Calu3 (cell line): ENCODE data around the gene CACNA1C. TPM values are rescaled to one million over a fixed set of nuclear protein-coding genes. Genes with fewer than 3 reads are reported as not detected.
"Not testable (repeated sequence)": the region's sequence is repeated elsewhere in the genome, so short reads cannot be mapped to it uniquely, and the experiment has no call there.

Experiments
- BruUV-seq: library from RNA; stranded (reverse); fragments of 400-500 nt; replicated peaks from 2 replicates; lab custom pipeline; 2021; lab: Mats Ljungman, UMichigan
- CTCF ChIA-PET: fragments of 300-600 bp; sonication (Branson Sonifier 250); formaldehyde crosslinking; loops from one replicate; lab custom pipeline; 2022; ENCODE audit warnings: antibody characterized with exemption; lab: Charles Lee
- DNase-seq: peaks from one replicate; pipeline ENCODE4 v3.0.0; 2022
- H3K27ac Mint-ChIP-seq: one replicate; pipeline ENCODE4 v1.8.0; 2022; ENCODE audit warnings: mixed read lengths; ENCODE audit not compliant: unreplicated experiment
- H3K27me3 Mint-ChIP-seq: one replicate; pipeline ENCODE4 v1.8.0; 2022; ENCODE audit warnings: mixed read lengths; ENCODE audit not compliant: unreplicated experiment
- H3K36me3 Mint-ChIP-seq: one replicate; pipeline ENCODE4 v1.8.0; 2022; ENCODE audit warnings: mild to moderate bottlenecking, moderate library complexity, mixed read lengths; ENCODE audit not compliant: insufficient read depth, unreplicated experiment
- H3K4me1 Mint-ChIP-seq: one replicate; pipeline ENCODE4 v1.8.0; 2022; ENCODE audit warnings: mild to moderate bottlenecking, low read depth, mixed read lengths; ENCODE audit not compliant: unreplicated experiment
- H3K4me3 Mint-ChIP-seq: one replicate; pipeline ENCODE4 v1.8.0; 2022; ENCODE audit warnings: mild to moderate bottlenecking, low read depth, moderate library complexity, mixed read lengths; ENCODE audit not compliant: unreplicated experiment
- H3K9me3 Mint-ChIP-seq: one replicate; pipeline ENCODE4 v1.8.0; 2022; ENCODE audit warnings: low read depth, mixed read lengths; ENCODE audit not compliant: unreplicated experiment
- intact Hi-C: fragments of 100-400 bp; cut with micrococcal nuclease; formaldehyde crosslinking; loops from one replicate; pipeline ENCODE4 v1.10.0; 2022; ENCODE audit not compliant: unreplicated experiment
- total RNA-seq: library from RNA; stranded (reverse); gene quantifications from 2 replicates; pipeline ENCODE4 v1.2.3, GENCODE V29; 2022
- TF ChIP-seq, protein P1 (sequence below): fragments of 200-600 bp; IDR thresholded peaks from one replicate; pipeline ENCODE4 v1.8.0; 2022; ENCODE audit warnings: antibody characterized with exemption; ENCODE audit not compliant: unreplicated experiment

Gene CACNA1C
- total RNA-seq, 1 experiment from 2014 or later: not detected

DNA sequence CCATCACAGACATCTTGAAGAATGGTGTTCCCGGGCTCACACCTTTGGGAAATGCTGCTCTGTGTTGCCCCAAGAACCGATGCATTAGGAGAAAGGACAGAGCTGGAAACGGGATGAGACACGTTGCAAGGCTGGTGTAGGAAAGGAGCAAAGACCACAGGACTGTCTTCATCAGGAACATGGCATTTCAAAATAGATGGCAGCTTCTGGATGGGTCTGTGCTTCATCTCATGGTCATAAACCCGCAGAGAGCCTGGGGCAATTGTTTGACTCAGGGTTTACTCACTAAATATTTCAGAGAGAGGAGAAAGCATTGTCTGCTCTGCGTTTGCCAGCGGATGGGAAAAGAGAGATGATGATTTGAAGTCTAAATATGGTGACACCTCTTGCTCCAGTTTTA is 76.3 kb downstream of the CACNA1C start:
- Mint-ChIP-seq H3K27ac (no peak overlapping the region), H3K27me3 (peaks cover 55% of the 10 kb centered on the region), H3K4me1 (no peaks in the 10 kb centered on the region), H3K36me3 (no peaks in the 10 kb centered on the region), H3K4me3 (no peak overlapping the region), H3K9me3 (no peaks in the 10 kb centered on the region)
- TF ChIP-seq, protein P1, sequence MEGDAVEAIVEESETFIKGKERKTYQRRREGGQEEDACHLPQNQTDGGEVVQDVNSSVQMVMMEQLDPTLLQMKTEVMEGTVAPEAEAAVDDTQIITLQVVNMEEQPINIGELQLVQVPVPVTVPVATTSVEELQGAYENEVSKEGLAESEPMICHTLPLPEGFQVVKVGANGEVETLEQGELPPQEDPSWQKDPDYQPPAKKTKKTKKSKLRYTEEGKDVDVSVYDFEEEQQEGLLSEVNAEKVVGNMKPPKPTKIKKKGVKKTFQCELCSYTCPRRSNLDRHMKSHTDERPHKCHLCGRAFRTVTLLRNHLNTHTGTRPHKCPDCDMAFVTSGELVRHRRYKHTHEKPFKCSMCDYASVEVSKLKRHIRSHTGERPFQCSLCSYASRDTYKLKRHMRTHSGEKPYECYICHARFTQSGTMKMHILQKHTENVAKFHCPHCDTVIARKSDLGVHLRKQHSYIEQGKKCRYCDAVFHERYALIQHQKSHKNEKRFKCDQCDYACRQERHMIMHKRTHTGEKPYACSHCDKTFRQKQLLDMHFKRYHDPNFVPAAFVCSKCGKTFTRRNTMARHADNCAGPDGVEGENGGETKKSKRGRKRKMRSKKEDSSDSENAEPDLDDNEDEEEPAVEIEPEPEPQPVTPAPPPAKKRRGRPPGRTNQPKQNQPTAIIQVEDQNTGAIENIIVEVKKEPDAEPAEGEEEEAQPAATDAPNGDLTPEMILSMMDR: no peak
- no peak for DNase-seq
- CTCF ChIA-PET: interaction anchor here (0.7 kb wide), 1 partner anchor 9 kb away, joined by 3 read pairs; no protein-coding TSS in a partner anchor
- intact Hi-C loops: no loop called here
- BruUV-seq: no TSS peak

DNA sequence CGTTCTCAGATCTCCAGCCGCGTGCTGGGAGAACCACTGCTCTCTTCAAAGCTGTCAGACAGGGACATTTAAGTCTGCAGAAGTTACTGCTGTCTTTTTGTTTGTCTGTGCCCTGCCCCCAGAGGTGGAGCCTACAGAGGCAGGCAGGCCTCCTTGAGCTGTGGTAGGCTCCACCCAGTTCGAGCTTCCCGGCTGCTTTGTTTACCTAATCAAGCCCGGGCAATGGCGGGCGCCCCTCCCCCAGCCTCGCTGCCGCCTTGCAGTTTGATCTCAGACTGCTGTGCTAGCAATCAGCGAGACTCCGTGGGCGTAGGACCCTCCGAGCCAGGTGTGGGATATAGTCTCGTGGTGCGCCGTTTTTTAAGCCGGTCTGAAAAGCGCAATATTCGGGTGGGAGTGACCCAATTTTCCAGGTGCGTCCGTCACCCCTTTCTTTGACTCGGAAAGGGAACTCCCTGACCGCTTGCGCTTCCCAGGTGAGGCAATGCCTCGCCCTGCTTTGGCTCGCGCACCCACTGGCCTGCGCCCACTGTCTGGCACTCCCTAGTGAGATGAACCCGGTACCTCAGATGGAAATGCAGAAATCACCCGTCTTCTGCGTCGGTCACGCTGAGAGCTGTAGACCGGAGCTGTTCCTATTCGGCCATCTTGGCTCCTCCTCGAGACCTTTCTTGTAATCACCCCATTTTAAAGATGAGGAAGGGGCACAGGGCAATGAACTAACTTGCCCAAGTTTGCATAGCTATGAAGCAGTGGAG is 83.1 kb downstream of the CACNA1C start:
- BruUV-seq, H3K4me1 Mint-ChIP-seq, H3K9me3 Mint-ChIP-seq, H3K36me3 Mint-ChIP-seq, DNase-seq, CTCF ChIA-PET, intact Hi-C loops: not testable (repeated sequence)
- Mint-ChIP-seq H3K27ac (peak overlapping the region; percentile 30), H3K27me3 (peaks cover 21% of the 10 kb centered on the region), H3K4me3 (peak overlapping the region; percentile 56)

DNA sequence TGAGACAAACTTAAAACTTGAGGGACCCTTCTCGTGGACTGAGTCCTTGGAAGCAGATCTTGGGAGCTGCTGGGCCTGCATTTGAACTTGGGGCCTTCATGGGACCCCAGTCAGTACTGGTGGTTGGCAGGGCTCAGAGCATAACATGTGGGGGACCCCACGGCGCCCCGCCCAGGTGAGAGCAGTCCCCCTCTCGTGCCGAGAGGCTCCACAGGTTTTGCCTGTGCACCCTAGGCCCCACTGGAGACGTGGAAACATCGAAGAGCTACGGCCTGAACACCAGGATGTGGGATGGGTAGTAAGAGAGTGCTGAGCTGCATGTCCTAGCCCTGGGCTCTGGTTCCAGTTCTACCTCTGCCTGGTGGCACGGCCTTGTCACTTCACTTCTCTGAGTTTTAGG is 84.1 kb downstream of the CACNA1C start:
- Mint-ChIP-seq H3K27ac (no peak overlapping the region), H3K27me3 (peaks cover 27% of the 10 kb centered on the region), H3K36me3 (no peaks in the 10 kb centered on the region), H3K4me1 (no peaks in the 10 kb centered on the region), H3K4me3 (no peak overlapping the region), H3K9me3 (no peaks in the 10 kb centered on the region)
- TF ChIP-seq, protein P1: no peak
- intact Hi-C loops: no loop called here
- no TSS peak for BruUV-seq
- no peak for DNase-seq
- CTCF ChIA-PET: no interaction called here

DNA sequence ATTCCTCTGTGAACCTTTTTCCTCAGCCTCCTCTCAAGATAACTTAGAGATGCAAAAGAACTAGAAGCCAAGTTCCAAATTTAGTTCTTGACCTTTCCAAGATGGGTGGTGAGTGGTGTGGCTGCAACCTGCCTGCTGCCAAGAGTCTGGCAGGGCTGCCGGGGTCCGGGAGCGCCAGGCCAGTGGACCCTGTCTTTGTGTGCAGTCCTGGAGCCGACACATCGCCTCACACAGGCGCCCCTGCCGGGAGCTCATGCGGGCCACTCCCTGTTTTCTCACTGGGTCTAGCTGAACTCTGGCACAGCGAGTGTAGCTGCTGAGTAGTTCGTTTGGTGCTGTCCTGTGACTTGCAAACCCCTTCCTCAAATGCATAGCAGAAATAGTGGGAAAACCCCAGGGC is 84.9 kb downstream of the CACNA1C start:
- TF ChIP-seq, protein P1: no peak
- Mint-ChIP-seq H3K9me3 (no peaks in the 10 kb centered on the region), H3K36me3 (no peaks in the 10 kb centered on the region), H3K4me3 (no peak overlapping the region), H3K4me1 (no peaks in the 10 kb centered on the region), H3K27ac (no peak overlapping the region), H3K27me3 (peaks cover 27% of the 10 kb centered on the region)
- CTCF ChIA-PET: no interaction called here
- DNase-seq: no peak
- intact Hi-C loops: no loop called here
- BruUV-seq: no TSS peak

DNA sequence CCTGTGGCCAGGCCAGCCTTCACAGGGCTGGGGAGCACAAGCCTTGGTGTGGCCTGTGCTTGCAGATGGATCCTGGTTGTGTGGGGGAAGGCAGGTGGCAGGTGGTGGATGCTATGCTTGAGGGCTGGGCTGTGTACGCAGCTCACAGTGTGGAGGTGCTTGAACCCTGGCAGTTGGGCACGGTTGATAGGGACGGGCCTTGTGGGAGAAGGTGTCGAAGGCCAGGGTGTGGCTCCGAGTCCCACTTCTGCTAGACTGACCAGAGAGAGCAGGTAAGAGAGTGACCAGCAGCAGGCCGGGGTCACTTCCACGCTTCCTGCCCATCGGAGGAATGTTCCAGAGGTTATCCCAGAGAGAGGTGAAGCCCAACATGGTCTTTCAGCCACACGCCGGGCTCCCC is 85.5 kb downstream of the CACNA1C start:
- no peaks in the 10 kb centered on the region for H3K36me3 Mint-ChIP-seq
- no peaks in the 10 kb centered on the region for H3K4me1 Mint-ChIP-seq
- no peak overlapping the region for H3K27ac Mint-ChIP-seq
- CTCF ChIA-PET: no interaction called here
- BruUV-seq: no TSS peak
- H3K4me3 Mint-ChIP-seq: no peak overlapping the region
- intact Hi-C loops: no loop called here
- DNase-seq: no peak
- peaks cover 27% of the 10 kb centered on the region for H3K27me3 Mint-ChIP-seq
- TF ChIP-seq, protein P1: no peak
- no peaks in the 10 kb centered on the region for H3K9me3 Mint-ChIP-seq
